HG03378 (cell line): ENCODE results near the gene CEP72.
"Not testable (repeated sequence)": the region's sequence is repeated elsewhere in the genome, so short reads cannot be mapped to it uniquely, and the experiment has no call there.

Source experiments
- ATAC-seq: cut with Tn5 transposase; IDR thresholded peaks from one replicate; pipeline ENCODE4 v1.9.1; 2021; ENCODE audit warnings: mild to moderate bottlenecking, moderate library complexity; ENCODE audit not compliant: unreplicated experiment

Gene CEP72, protein sequence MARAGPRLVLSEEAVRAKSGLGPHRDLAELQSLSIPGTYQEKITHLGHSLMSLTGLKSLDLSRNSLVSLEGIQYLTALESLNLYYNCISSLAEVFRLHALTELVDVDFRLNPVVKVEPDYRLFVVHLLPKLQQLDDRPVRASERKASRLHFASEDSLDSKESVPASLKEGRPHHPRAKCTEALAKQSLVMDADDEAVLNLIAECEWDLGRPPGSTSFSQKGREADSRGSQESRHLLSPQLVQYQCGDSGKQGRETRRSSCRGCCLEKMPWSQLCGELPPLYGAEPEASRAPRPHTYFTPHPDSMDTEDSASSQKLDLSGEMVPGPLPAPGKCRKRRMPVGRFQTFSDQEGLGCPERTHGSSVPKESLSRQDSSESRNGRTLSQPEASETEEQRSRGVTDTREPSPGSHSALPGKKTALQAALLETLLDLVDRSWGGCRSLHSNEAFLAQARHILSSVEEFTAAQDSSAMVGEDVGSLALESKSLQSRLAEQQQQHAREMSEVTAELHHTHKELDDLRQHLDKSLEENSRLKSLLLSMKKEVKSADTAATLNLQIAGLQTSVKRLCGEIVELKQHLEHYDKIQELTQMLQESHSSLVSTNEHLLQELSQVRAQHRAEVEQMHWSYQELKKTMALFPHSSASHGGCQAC

DNA sequence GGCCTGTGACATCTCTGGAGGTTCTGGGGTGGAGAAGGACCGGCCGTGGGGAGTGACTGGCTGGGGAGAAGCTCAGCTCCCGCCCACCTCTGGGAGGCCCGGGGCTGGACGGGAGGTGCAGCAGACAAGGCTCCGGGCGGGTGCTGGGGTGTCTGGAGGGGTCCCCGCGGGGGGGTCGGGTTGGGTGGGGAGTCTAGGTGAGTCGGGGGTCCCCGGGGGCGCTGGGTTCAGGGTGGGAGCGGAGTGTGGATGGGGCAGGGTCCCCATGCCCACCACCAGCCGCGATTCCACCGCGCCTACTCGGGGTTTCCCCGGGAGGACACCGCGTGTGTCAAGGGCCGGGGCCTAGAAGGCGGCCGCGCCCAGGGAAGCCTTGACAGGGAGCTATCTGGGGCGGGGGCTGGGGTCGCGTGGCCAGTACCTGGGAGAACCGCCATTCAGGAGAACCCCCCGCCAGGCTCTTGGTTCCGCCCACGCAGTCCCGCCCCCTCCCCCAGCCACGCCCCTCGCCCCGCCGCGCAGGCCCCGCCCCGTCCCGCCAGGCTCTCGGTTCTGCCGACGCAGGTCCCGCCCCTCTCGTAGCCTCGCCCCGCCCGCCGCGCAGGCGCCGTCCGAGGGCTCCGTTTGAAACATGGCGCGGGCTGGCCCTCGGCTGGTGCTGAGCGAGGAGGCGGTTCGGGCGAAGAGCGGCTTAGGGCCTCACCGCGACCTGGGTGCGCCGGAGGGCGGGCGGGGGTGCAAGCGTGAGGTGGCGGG is at the start of gene CEP72:
CEP72 (plus strand) TSS at position 610 of the 756 bp plus-strand sequence; CDS start at position 632, 22 bp downstream.
- ATAC-seq, result no peak

DNA sequence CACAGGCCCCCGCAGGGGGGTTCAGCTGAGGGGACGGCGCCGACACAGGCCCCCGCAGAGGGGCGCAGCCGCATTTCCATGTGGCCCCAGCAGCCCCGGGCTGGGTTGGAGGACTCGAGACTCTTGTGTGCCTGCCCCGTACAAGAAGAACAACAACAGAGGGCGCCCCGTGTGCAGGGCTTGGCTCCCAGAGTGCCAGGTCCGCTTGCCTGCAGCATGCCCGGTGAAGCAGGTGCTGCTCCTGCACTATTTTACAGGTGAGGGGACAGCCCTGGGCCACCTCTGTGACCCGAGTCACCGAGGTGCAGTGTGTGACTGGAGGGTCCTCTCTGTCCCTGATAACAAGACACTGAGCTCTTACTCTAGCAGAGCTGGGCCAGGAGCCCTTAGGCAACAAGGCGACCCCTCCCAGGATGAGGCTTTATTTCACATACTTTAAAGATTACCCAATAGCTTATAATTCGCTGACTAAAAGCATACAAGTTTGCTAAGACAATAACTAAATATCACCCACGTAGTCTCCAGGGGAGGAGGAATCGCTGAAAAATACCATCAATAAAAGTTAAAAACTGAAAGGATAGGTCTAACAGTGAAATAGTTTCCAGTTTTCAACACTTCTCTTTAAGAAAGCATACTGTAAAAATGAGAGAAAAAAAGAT is 46.2 kb upstream of the CEP72 start:
- no peak for ATAC-seq

DNA sequence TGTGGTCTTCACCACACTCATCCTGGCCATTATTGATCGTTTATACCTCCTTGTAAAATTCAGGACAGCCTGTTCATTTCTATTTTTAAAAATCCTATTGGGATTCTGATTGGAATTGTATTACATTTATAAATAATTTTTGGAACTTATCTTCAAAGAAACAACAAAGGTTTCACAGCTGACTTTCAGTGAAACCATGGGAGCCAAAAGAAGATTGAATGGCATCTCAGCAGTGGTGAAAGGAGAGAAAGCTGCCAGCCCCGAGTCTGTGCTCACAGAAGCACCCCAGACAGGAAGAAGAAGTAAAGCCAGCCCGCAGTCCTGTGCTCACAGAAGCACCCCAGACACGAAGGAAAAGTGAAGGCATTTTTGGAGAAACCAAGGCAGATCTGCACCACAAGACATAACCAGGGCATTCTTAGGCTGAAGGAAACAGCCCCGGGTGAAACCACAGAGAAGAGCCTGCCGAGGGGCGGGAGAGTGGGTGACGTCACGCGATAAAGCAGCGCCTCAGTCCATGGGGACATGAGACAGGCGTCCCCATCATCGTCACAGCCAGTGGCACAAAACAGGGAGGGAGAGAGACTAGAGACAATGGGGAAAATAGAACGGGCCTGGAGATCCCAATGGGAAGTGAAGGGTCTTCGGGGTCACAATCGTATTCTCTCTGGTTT is 45.4 kb upstream of the CEP72 start:
- no peak for ATAC-seq

DNA sequence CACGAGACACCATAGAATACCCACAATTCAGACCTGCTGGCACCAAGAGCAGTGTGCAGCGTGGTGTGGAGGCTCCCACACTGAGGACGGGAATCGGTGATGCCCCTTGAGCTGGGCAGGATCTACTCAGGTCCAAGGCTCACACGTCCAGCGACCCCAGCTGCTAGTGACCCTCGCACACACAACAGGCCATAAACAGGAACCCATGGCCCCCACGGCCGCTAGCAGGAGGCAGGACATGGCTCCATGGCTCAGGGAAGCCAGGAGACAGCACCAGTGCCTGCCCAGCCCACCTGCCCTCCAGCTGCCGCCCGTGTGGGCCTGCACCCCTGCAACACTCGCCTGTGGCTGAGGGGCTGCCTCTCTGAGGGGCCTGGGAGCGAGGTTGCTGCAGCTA is 44.5 kb upstream of the CEP72 start:
- ATAC-seq, result no peak

DNA sequence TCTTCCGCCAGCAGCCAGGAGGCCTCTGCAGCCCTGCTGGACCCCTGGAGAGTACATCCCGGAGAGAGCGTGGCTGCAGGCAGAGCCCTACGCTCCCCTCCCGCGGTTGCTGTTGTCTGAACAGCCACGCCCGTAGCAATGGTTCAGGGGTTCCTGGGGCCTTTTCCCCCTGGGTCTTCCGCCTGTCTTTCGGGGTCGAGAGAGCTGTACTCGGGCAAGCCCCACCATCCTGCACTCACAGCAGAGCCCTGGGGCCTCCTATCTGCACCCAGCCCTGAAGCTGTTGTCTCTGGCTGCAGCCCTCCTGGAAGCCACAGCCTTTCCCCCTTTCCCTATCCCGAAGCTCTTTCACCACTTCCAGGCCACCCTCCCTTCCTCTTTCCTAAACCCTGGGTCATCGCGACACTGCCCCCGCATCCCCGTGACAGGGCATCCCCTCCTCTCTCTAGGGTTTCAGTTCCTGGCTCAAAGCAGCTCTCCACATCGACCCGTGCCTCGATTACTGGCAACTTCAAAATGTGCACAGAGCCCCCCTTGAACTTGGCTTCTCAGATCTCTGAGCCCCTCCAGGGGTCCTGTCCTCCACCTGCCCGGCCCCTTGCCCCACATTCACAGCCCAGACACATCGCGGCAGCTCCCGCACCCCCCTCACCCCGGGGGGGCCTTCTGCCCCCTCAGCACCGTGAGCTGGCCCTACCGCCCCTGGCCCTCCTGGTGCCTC is 43.9 kb upstream of the CEP72 start:
- ATAC-seq, result no peak

DNA sequence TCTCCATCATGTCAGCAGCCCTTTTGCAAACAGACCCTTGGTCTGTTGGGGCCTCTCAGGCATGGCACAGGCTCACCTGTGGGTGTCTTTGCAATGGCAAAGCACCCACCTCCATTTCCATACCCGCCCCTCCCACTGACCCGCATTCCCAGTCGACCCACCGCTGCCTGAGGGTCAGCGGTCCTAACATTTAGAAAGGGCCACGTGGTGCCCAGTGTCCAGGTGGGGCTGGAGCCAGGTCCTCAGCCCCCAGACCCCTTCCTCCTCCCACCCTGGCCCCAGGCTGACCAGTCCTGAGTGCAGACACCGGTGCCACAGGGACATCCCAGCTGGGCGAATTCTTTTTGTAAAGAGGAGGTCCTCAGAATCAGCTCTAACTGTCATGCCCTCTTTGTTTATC is 43.3 kb upstream of the CEP72 start:
- no peak for ATAC-seq

DNA sequence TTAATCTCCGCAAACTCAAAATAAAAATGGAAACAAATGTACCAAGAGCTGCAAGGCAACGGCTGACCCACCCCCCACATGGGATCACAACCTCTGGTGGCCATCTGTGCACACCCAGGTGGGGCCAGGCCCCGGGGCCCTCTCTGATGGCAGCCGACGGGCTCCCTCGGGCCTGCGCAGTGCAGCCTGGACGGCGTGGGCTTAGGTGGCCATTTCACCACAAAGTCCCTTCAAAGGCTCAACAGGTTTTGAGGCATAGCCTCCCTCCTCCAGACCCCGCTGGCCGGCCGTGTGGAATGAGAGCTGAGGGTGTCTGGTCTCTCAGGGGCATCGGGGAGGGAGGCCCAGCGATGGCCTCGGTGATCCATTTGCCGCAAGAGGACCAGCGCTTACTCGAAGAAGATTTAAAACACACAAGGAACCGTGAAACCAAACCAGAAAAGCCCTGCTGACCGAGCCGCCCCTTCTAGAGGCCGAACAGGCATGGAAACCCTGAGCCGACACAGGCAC is 42.7 kb upstream of the CEP72 start:
- ATAC-seq, result no peak

DNA sequence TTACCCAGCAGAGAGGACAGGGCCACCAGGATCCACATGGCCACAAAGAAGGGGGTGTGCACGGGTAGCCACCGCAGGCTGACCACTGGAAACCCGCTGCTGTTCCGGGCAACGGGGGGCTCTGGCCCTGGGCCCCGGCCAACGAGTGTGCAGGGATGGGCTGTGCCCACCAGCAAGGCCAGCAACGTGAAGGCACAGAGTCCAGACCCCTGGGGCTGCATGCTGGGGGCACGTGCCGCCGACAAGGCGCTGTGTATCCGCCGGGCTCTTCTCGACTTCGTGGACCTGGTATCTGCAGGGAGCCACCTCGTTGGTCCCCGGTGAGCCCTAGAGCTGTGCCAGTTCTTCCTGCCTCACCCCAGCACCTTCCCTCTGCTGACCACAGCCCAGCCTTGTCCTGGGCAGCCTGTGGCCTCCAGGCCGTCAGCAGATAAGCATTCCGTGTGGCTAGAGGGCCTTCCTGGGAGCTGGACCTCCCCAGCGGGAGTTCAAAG is 42.2 kb upstream of the CEP72 start:
- no peak for ATAC-seq

DNA sequence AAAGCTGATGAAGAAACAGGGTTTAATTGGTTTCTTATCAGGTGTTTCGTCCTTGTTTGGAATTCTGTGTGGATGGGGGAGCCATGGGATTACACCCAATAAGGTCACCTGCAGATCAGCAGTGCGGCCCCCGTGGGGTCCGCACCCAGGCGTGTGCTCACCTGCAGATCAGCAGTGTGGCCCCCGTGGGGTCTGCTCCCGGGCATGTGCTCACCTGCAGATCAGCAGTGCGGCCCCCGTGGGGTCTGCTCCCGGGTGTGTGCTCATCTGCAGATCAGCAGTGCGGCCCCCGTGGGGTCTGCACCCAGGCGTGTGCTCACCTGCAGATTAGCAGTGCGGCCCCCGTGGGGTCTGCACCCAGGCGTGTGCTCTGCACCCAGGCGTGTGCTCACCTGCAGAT is 41.7 kb upstream of the CEP72 start:
- ATAC-seq, result no peak

DNA sequence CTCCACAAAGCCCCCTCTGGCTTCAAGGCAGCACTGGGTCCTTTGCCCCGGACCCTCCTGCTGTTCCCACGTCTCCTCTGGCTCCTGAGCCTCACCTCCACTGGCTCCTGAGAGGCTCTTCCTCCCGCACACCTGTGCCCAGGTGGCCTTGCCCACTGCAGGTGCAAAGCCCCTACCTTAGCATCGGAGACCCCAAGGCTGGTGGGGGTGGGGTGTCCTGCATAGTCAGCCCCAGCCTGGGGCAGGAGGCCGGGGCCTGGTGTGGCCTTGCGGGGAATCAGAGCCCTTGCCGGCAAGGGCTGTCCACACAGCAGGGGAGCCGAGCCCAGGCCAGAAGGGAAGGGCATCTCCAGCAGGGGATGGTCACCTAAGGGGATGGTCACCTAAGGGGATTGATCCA is 41.3 kb upstream of the CEP72 start:
- ATAC-seq, result no peak

DNA sequence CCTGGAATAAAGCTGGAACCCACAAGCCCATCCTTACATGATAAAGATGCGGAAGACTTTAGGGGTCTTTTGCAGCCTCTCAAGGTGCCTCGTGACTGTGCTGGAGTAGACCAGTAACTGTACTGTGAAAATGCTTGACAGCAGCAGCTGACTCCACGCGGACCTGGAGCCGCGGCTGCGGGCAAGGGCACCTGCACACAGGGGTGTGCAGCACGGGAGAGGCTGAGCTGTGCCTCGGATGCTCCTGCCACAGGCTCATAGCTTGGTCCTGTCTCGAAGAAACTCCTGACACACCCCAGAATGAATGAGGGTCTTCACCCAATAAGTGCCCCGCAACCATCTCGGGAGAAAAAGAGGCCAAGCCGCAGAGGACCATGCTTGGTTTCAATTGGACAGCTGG is 40.3 kb upstream of the CEP72 start:
- ATAC-seq, result no peak

DNA sequence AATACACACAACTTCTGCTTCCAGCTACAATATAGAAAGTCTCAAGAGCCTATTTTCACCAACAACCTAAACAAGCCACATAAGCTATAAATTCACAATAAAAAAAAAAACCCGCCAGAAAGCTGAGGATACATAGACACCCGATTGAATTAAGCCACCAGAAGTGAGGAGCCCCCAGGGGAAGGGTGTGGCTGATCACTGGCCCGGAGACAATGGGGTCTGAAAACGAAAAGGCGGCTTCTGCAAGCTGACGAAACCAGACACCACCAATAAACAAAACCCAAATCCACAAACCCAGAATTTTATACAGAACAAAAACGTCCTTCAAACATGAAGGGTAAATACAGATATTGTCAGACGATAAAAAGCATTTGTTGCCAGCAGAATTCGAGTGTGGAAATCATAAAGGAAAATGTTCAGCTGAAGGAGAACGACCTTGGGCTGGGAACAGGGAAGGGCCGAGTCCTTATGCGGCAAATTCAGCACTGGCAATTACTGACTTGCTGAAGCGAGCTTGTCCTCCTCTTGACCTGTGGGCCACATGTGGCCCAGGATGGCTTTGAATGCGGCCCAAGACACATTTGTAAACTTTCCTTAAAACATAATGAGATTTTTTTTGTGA is 39.6 kb upstream of the CEP72 start:
- no peak for ATAC-seq

DNA sequence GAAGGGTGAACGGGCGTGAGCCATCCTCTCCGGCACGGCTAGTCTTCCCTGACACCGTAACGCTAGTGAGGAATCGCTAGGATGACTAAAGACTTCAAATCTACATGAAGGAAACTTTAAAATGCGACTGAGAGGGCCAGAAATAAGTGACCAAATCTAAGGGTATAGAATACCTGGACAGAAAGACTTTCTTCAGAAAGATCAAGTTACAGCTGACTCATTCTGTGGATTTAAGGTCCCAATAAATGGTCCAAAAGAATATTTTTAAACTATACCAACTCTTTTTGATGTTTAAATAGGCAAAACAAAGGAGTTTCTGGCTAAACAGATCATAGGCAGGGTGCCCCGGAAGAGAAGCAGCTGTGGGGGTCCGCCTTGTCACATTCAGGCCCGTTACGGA is 38.9 kb upstream of the CEP72 start:
- no peak for ATAC-seq

DNA sequence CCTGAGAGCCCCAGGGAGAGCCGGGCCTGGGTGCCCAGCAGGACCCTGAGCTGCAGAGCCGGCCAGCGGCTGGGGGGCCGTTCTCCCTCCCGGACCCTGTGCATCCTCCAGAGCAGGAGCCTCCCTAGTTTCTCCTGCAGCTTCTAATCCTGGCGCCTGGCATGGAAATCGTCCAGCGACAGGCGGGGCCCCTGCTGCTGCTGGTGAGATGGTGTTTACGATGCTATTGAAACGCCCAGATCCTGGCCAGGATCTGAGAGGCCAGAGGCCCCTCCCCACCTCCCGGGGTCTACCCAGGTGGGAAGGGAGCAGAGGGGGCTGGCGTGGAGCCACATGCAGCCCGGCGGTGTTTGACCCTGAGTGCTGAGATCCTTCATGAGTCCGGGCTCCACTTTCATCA is 38.2 kb upstream of the CEP72 start:
- no peak for ATAC-seq

DNA sequence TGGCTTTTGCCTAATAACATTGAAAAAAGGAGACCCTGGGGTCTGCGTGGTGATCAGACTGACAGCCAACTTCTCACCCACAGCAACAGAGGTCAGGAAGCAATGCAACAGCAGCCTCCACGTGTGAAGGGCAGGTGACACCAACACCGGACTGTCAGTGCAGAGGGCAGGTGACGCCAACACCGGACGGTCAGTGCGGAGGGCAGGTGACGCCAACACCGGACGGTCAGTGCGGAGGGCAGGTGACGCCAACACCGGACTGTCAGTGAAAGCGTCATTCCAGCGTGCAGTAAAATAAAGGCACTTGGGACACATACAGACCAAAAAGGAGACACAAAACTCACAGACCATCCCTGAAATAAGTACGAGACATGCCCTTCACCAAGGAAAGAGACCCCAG is 37.2 kb upstream of the CEP72 start:
- no peak for ATAC-seq

DNA sequence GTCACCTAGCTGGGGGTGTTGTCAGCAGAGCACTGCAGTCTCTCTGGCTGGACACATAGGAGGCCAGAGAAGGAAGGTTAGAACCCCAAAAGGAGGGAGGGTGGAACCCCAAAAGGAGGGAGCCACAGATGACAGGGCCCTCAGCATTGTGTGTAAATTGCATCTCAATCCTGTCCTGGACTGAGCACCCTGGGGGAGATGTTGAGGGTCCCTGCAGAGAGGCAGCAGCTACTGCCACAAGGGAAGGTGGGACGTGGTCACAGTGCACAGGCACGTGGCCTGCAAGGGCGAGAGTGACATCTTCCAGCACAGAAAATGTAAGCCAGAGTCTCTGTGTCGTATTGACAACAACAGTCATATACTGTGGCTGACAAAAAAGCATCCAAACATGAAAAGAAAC is 36.5 kb upstream of the CEP72 start:
- no peak for ATAC-seq

DNA sequence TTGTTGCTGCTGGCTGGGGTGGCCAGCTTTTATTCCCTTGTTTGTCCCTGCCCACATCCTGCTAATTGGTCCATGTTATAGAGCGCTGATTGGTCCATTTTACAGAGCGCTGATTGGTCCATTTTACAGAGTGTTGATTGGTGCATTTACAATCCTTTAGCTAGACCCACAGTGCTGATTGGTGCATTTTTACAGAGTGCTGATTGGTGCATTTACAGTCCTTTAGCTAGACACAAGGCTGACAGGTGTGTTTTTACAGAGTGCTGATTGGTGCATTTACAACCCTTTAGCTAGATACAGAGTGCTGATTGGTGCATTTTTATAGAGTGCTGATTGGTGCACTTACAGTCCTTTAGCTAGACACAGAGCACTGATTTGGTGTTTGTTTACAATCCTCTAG is 34.9 kb upstream of the CEP72 start:
- not testable (repeated sequence) for ATAC-seq

DNA sequence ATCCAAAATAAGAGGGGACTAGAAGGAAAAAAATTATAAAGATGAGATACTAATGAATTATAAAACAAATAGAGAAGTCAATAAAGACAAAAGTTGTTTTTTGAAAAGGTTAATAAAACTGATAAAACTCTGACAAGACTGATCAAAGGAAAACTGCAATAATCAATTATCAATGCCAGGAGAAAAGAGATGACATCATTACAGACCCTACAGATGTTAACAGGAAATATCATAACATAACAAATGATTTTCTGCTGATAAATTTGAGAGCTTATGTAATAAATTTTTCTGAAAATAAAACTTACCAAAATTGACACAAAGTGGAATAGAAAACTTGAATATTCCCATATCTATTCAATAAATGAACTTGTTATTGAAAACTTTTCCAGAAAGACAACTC is 34.3 kb upstream of the CEP72 start:
- ATAC-seq, result no peak

DNA sequence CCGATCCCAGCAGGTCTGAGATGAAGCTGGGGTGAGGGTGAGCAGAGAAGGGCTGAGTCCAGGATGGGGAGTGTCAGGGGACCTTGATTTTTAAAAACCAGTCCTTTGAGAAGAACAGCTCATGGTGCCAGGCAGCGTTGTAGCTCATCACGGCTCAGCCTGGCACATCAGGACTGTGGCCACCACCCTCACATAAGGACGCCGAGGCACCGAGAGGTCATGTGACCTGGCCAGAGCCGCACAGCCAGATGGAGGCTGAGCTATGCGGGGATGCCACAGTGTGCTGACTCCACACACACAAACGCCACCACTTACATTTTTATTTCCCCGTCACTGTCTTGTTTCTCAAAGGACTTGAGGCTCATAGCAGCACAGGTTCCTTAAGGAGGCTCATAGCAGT is 32.9 kb upstream of the CEP72 start:
- no peak for ATAC-seq
